Pancreas (tissue), 10 donors: ENCODE results near the gene FANK1. TPM values are rescaled to one million over a fixed set of nuclear protein-coding genes. Genes with fewer than 3 reads are reported as not detected.

Experiments used
- ATAC-seq, 4 donors: fragments of 200-7000 bp; cut with Tn5 transposase; one replicate each; pipeline versions ENCODE4 v1.8.0 to v1.9.1; 2020; ENCODE audit warnings: mild to moderate bottlenecking in 4 of 4, moderate library complexity in 4 of 4
- DNase-seq, 6 donors: peaks; one replicate each; pipeline ENCODE4 v3.0.0-alpha.2; 2020
- FAIRE-seq: peaks from 2 replicates; lab custom pipeline; 2012; peaks lifted over from hg19 to GRCh38; lab: Jason Lieb, UNC
- H3K27ac ChIP-seq, 4 donors: fragments of 200-600 bp; sonication (generic); 1 replicate in 3 of 4; 2 replicates in 1 of 4; pipeline versions ENCODE4 v1.5.0 to v1.8.0; 2020
- H3K27me3 ChIP-seq, 4 donors: fragments of 200-600 bp; one replicate each; pipeline ENCODE4 v1.8.0; 2021
- H3K36me3 ChIP-seq, 3 donors: fragments of 200-600 bp; sonication (generic) in 1 of 3; one replicate each; pipeline versions ENCODE4 v1.5.0 to v1.8.0; 2020 to 2021
- H3K4me1 ChIP-seq, 3 donors: fragments of 200-600 bp; one replicate each; pipeline ENCODE4 v1.8.0; 2021
- H3K4me3 ChIP-seq, 4 donors: fragments of 200-600 bp; sonication (generic) in 2 of 4; one replicate each; pipeline versions ENCODE4 v1.5.0 to v1.8.0; 2020 to 2021
- H3K9me3 ChIP-seq, 4 donors: fragments of 200-600 bp; one replicate each; pipeline ENCODE4 v1.8.0; 2021
- CTCF ChIP-seq, 4 donors: fragments of 200-600 bp; sonication (generic) in 3 of 4; IDR thresholded peaks; one replicate each; pipeline versions ENCODE4 v1.5.0 to v1.8.0; 2021; ENCODE audit warnings: antibody characterized with exemption in 4 of 4
- WGBS, 2 donors: extraction: QIAGEN DNeasy Blood & Tissue Kit; methylation state at CpG; one replicate each; pipeline ENCODE4 v1.1.7; 2013; 5-methylcytosine and 5-hydroxymethylcytosine counted together
- intact Hi-C, 3 donors: fragments of 100-400 bp; cut with DNase I; formaldehyde crosslinking; loops; one replicate each; pipeline versions ENCODE4 v1.11.1 to v1.14.2; 2022
- polyA plus RNA-seq, 2 donors: library from polyadenylated mRNA; stranded (reverse); fragments of 200-250 nt; gene quantifications; one replicate each; pipeline ENCODE4 v1.2.3, GENCODE V29; 2013
- total RNA-seq, 6 donors: library from RNA; stranded (reverse); fragmentation: NEBNext Ultra II Directional in 4 of 6; extraction: Animal tissue kit (Norgen Biotek cat#: 25700) in 4 of 6; gene quantifications; one replicate each; pipeline versions ENCODE4 v1.2.1 to v1.2.4, GENCODE V29; 2021 to 2023
- donor health status: healthy with polysubstance abuse.
- donor health status: DM: no; HTN: no; CAD: no; lungs with moderate emphysema.
- donor health status: DM: no; HTN: no; CAD: no.
- donor health status: control.
- donor health status: control.
- donor health status: Bipolar disorder and iron deficiency.
- donor health status: DM: yes; HTN: yes; CAD: no.
- donor health status: DM: no; HTN: no; CAD: no.
- donor health status: DM: no; HTN: no; CAD: no.
- donor health status: DM: yes; HTN: yes; CAD: no.

FANK1 gene
- total and polyA plus RNA-seq, 8 donors: 1.6 to 13.2 (median 3.2) TPM

GRCh38 chr10:125991392-125991791, 95.0 kb downstream of the FANK1 start:
- no peaks in the 10 kb centered on the region for H3K4me1 ChIP-seq
- TF ChIP-seq CTCF (IDR thresholded peaks at IDR 0.05): no peak
- H3K36me3 ChIP-seq: no peaks in the 10 kb centered on the region
- H3K4me3 ChIP-seq: no peak overlapping the region
- DNase-seq (no peak), ATAC-seq (no peak), FAIRE-seq (no peak)
- intact Hi-C loops: no loop called here
- no peaks in the 10 kb centered on the region for H3K27me3 ChIP-seq
- 79 to 90% methylated on average over 1 of the region's 1 CpG for WGBS, 2 donors
- H3K27ac ChIP-seq: no peak overlapping the region
- no peaks in the 10 kb centered on the region for H3K9me3 ChIP-seq

GRCh38 chr10:125992254-125992653, 95.9 kb downstream of the FANK1 start:
- H3K9me3 ChIP-seq: no peaks in the 10 kb centered on the region
- no peak for TF ChIP-seq CTCF (IDR thresholded peaks at IDR 0.05)
- no peaks in the 10 kb centered on the region for H3K4me1 ChIP-seq
- FAIRE-seq (no peak), DNase-seq (no peak), ATAC-seq (no peak)
- H3K27ac ChIP-seq: no peak overlapping the region
- no peaks in the 10 kb centered on the region for H3K27me3 ChIP-seq
- WGBS, 2 donors: 74 to 77% methylated on average over 7 of the region's 7 CpGs
- H3K4me3 ChIP-seq: no peak overlapping the region
- intact Hi-C loops: no loop called here
- no peaks in the 10 kb centered on the region for H3K36me3 ChIP-seq

- intact Hi-C loops: no loop called here
- Histone ChIP-seq H3K27me3 (no peaks in the 10 kb centered on the region), H3K36me3 (no peaks in the 10 kb centered on the region), H3K27ac (no peak overlapping the region), H3K4me3 (no peak overlapping the region), H3K4me1 (no peaks in the 10 kb centered on the region), H3K9me3 (no peaks in the 10 kb centered on the region)
- FAIRE-seq: no peak
- no peak for ATAC-seq
- no peak for DNase-seq
- 89 to 94% methylated on average over 6 of the region's 6 CpGs for WGBS, 2 donors
- no peak for TF ChIP-seq CTCF (IDR thresholded peaks at IDR 0.05)
Observed at GRCh38 chr10:125994601-125995000, 98.2 kb downstream of the FANK1 start.

GRCh38 chr10:125995726-125996304, 99.5 kb downstream of the FANK1 start:
- intact Hi-C loops: no loop called here
- FAIRE-seq (no peak), ATAC-seq (no peak), DNase-seq (no peak)
- H3K36me3 ChIP-seq: no peaks in the 10 kb centered on the region
- H3K27me3 ChIP-seq: no peaks in the 10 kb centered on the region
- H3K9me3 ChIP-seq: no peaks in the 10 kb centered on the region
- no peak for TF ChIP-seq CTCF (IDR thresholded peaks at IDR 0.05)
- H3K4me3 ChIP-seq: no peak overlapping the region
- 92 to 98% methylated on average over 9 of the region's 9 CpGs for WGBS, 2 donors
- no peak overlapping the region for H3K27ac ChIP-seq
- H3K4me1 ChIP-seq: no peaks in the 10 kb centered on the region

GRCh38 chr10:125997586-125997985, 101.2 kb downstream of the FANK1 start:
- Histone ChIP-seq H3K27ac (no peak overlapping the region), H3K9me3 (no peaks in the 10 kb centered on the region), H3K27me3 (no peaks in the 10 kb centered on the region), H3K4me1 (no peaks in the 10 kb centered on the region), H3K36me3 (no peaks in the 10 kb centered on the region), H3K4me3 (no peak overlapping the region)
- DNase-seq (no peak), FAIRE-seq (no peak), ATAC-seq (no peak)
- no peak for TF ChIP-seq CTCF (IDR thresholded peaks at IDR 0.05)
- 90 to 95% methylated on average over 12 of the region's 12 CpGs for WGBS, 2 donors
- intact Hi-C loops: no loop called here
